GM23338 (cell line): ENCODE measurements around the gene PTGDR2.

ENCODE experiments used
- CREB1 ChIP-seq: fragments of 250-450 bp; sonication (Bioruptor Pico); IDR thresholded peaks from 2 replicates; pipeline ENCODE4 v1.5.0; 2020; ENCODE audit warnings: low read depth, mild to moderate bottlenecking, moderate library complexity
- EZH2 ChIP-seq: fragments of 200-600 bp; sonication (generic); IDR thresholded peaks from one replicate; pipeline ENCODE4 v1.8.0; 2017; ENCODE audit warnings: antibody characterized with exemption, mild to moderate bottlenecking, low read depth; ENCODE audit not compliant: unreplicated experiment
- EZH2phosphoT487 ChIP-seq: fragments of 200-600 bp; sonication (generic); IDR thresholded peaks from one replicate; pipeline ENCODE4 v1.8.1; 2018; ENCODE audit warnings: antibody characterized with exemption; ENCODE audit not compliant: unreplicated experiment
- JUNB ChIP-seq: IDR thresholded peaks from one replicate; pipeline ENCODE4 v1.6.1; 2016; ENCODE audit warnings: antibody characterized with exemption; ENCODE audit not compliant: unreplicated experiment
- NANOG ChIP-seq: IDR thresholded peaks from 2 replicates; pipeline ENCODE4 v1.6.1; 2016; ENCODE audit warnings: antibody characterized with exemption, borderline replicate concordance
- POLR2AphosphoS5 ChIP-seq: IDR thresholded peaks from 2 replicates; pipeline ENCODE4 v1.6.1; 2016; ENCODE audit warnings: antibody characterized with exemption, low read depth
- STAT1 ChIP-seq: IDR thresholded peaks from one replicate; pipeline ENCODE4 v1.6.1; 2016; ENCODE audit warnings: antibody characterized with exemption; ENCODE audit not compliant: unreplicated experiment
- ZNF331 ChIP-seq: fragments of 250-450 bp; sonication (Bioruptor Pico); IDR thresholded peaks from 2 replicates; pipeline ENCODE4 v1.5.0; 2020; ENCODE audit warnings: low read depth, mild to moderate bottlenecking, moderate library complexity
- TF ChIP-seq, protein P1 (sequence below): IDR thresholded peaks from one replicate; pipeline ENCODE4 v1.6.1; 2018; ENCODE audit warnings: antibody characterized with exemption; ENCODE audit not compliant: unreplicated experiment
- TF ChIP-seq, protein P2 (sequence below), 2 experiments: fragments of 200-600 bp in 1 of 2; sonication (generic) in 1 of 2; conservative IDR thresholded peaks; 2 replicates each; pipeline versions ENCODE4 v1.5.1 to v1.6.1; 2016 to 2017; ENCODE audit warnings: antibody characterized with exemption in 2 of 2, low read depth in 2 of 2, mild to moderate bottlenecking in 2 of 2, moderate library complexity in 1 of 2

DNA sequence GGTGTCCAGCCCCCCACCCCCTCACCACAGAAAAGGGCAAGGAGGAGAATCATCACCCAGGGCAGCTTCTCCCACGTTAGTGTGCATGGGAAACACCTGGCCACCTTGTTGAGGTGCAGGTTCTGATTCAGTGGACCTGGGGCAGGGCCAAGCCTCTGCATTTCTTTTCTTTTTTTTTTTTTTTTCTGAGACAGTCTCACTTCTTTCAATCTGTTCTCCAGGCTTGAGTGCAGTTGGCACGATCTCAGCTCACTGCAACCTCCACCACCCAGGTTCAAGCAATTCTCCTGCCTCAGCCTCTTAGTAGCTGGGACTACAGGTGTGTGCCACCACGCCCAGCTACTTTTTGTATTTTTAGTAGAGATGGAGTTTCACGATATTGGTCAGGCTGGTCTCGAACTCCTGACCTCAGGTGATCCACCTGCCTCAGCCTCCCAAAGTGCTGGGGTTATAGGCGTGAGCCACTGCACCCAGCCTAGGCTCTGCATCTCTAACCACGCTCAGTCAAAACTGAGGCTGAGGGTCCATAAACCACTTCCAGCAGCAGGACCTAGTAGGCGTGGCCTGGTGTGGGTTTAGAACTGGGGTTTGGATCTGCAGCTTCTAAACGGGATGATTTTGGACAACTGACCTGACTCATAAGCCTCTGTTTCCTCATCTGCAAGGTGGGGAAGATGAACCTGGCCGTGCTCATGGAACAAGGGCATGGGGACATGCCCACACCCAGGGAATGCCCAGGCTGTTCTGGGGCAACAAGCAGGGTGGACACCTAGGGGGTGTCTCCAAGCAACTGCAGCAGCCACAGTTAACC is 12.3 kb upstream of the PTGDR2 start:
- TF ChIP-seq, protein P1, sequence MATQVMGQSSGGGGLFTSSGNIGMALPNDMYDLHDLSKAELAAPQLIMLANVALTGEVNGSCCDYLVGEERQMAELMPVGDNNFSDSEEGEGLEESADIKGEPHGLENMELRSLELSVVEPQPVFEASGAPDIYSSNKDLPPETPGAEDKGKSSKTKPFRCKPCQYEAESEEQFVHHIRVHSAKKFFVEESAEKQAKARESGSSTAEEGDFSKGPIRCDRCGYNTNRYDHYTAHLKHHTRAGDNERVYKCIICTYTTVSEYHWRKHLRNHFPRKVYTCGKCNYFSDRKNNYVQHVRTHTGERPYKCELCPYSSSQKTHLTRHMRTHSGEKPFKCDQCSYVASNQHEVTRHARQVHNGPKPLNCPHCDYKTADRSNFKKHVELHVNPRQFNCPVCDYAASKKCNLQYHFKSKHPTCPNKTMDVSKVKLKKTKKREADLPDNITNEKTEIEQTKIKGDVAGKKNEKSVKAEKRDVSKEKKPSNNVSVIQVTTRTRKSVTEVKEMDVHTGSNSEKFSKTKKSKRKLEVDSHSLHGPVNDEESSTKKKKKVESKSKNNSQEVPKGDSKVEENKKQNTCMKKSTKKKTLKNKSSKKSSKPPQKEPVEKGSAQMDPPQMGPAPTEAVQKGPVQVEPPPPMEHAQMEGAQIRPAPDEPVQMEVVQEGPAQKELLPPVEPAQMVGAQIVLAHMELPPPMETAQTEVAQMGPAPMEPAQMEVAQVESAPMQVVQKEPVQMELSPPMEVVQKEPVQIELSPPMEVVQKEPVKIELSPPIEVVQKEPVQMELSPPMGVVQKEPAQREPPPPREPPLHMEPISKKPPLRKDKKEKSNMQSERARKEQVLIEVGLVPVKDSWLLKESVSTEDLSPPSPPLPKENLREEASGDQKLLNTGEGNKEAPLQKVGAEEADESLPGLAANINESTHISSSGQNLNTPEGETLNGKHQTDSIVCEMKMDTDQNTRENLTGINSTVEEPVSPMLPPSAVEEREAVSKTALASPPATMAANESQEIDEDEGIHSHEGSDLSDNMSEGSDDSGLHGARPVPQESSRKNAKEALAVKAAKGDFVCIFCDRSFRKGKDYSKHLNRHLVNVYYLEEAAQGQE = no peak
- no peak for TF ChIP-seq EZH2
- TF ChIP-seq, protein P2, sequence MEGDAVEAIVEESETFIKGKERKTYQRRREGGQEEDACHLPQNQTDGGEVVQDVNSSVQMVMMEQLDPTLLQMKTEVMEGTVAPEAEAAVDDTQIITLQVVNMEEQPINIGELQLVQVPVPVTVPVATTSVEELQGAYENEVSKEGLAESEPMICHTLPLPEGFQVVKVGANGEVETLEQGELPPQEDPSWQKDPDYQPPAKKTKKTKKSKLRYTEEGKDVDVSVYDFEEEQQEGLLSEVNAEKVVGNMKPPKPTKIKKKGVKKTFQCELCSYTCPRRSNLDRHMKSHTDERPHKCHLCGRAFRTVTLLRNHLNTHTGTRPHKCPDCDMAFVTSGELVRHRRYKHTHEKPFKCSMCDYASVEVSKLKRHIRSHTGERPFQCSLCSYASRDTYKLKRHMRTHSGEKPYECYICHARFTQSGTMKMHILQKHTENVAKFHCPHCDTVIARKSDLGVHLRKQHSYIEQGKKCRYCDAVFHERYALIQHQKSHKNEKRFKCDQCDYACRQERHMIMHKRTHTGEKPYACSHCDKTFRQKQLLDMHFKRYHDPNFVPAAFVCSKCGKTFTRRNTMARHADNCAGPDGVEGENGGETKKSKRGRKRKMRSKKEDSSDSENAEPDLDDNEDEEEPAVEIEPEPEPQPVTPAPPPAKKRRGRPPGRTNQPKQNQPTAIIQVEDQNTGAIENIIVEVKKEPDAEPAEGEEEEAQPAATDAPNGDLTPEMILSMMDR (conservative IDR thresholded peaks at IDR 0.05; ENCODE audit: low read depth in 2 of 2) = no peak
- no peak for TF ChIP-seq POLR2AphosphoS5
- no peak for TF ChIP-seq ZNF331 (CRISPR knock-in tag)
- no peak for TF ChIP-seq EZH2phosphoT487
- TF ChIP-seq CREB1 = no peak
- TF ChIP-seq NANOG = no peak
- no peak for TF ChIP-seq STAT1
- no peak for TF ChIP-seq JUNB
